Caco-2 (cell line): ENCODE results near the gene NEGR1. TPM values are rescaled to one million over a fixed set of nuclear protein-coding genes. Genes with fewer than 3 reads are reported as not detected.

ENCODE experiments used
- BruUV-seq: library from RNA; stranded (reverse); fragments of 400-500 nt; replicated peaks from 2 replicates; lab custom pipeline; 2021; lab: Mats Ljungman, UMichigan
- CTCF ChIA-PET: fragments of 300-600 bp; sonication (Branson Sonifier 250); formaldehyde crosslinking; loops from one replicate; lab custom pipeline; 2022; ENCODE audit warnings: antibody characterized with exemption; lab: Charles Lee
- POLR2A ChIA-PET: fragments of 300-600 bp; sonication (Branson Sonifier 250); formaldehyde crosslinking; loops from one replicate; lab custom pipeline; 2022; ENCODE audit warnings: antibody characterized with exemption; lab: Charles Lee
- DNase-seq, 2 experiments: peaks; one replicate each; pipeline versions ENCODE4 v3.0.0 to v3.0.0-alpha.2; 2020 to 2022
- H3K27me3 ChIP-seq: replicated peaks from 2 replicates; pipeline ENCODE4 v1.6.0; 2011; ENCODE audit warnings: low read length; ENCODE audit not compliant: control insufficient read depth, insufficient read depth
- H3K36me3 ChIP-seq: 2 replicates; pipeline ENCODE4 v1.5.1; 2011; ENCODE audit warnings: low read length; ENCODE audit not compliant: control insufficient read depth, insufficient read depth
- H3K4me1 ChIP-seq: fragments of 250-450 bp; sonication (Bioruptor Pico); 2 replicates; pipeline ENCODE4 v1.5.1; 2020; ENCODE audit warnings: mild to moderate bottlenecking
- H3K4me3 ChIP-seq: 2 replicates; pipeline ENCODE4 v1.5.1; 2011; ENCODE audit warnings: low read depth, mild to moderate bottlenecking, control low read depth, low read length
- H3K9me3 ChIP-seq: fragments of 250-450 bp; sonication (Bioruptor Pico); 2 replicates; pipeline ENCODE4 v1.5.1; 2020; ENCODE audit warnings: mild to moderate bottlenecking, moderate library complexity
- H3K27ac Mint-ChIP-seq: one replicate; pipeline ENCODE4 v1.8.0; 2022; ENCODE audit warnings: mixed read lengths; ENCODE audit not compliant: unreplicated experiment
- H3K27me3 Mint-ChIP-seq: one replicate; pipeline ENCODE4 v1.8.0; 2022; ENCODE audit warnings: mixed read lengths; ENCODE audit not compliant: insufficient read depth, unreplicated experiment
- H3K36me3 Mint-ChIP-seq: one replicate; pipeline ENCODE4 v1.8.0; 2022; ENCODE audit warnings: mild to moderate bottlenecking, mixed read lengths; ENCODE audit not compliant: insufficient read depth, unreplicated experiment
- H3K4me1 Mint-ChIP-seq: one replicate; pipeline ENCODE4 v1.8.0; 2022; ENCODE audit warnings: low read depth, mixed read lengths; ENCODE audit not compliant: unreplicated experiment
- H3K4me3 Mint-ChIP-seq: one replicate; pipeline ENCODE4 v1.8.0; 2022; ENCODE audit warnings: mild to moderate bottlenecking, moderate library complexity, mixed read lengths; ENCODE audit not compliant: unreplicated experiment
- H3K9me3 Mint-ChIP-seq: one replicate; pipeline ENCODE4 v1.8.0; 2022; ENCODE audit warnings: mixed read lengths; ENCODE audit not compliant: unreplicated experiment
- CTCF ChIP-seq, 2 experiments: fragments of 200-600 bp in 1 of 2; IDR thresholded peaks; 1 replicate in 1 of 2; 2 replicates in 1 of 2; pipeline versions ENCODE4 v1.5.1 to v1.8.0; 2011 to 2022; ENCODE audit warnings: antibody characterized with exemption in 1 of 2, control low read depth in 1 of 2, inconsistent platforms in 1 of 2, low read depth in 1 of 2, low read length in 1 of 2, mild to moderate bottlenecking in 1 of 2, moderate library complexity in 1 of 2; ENCODE audit not compliant: insufficient read depth in 1 of 2, severe bottlenecking in 1 of 2, unreplicated experiment in 1 of 2
- intact Hi-C: fragments of 100-400 bp; cut with micrococcal nuclease; formaldehyde crosslinking; loops from one replicate; pipeline ENCODE4 v1.10.0; 2022; ENCODE audit not compliant: unreplicated experiment
- total RNA-seq: library from RNA; stranded (reverse); gene quantifications from 2 replicates; pipeline ENCODE4 v1.2.3, GENCODE V29; 2022

NEGR1 gene
- total RNA-seq, 1 experiment from 2014 or later: not detected

- POLR2A ChIA-PET: no interaction called here
- H3K27me3 Mint-ChIP-seq: peaks cover 3% of the 10 kb centered on the region
- H3K9me3 Mint-ChIP-seq: no peaks in the 10 kb centered on the region
- Histone ChIP-seq H3K4me1 (no peaks in the 10 kb centered on the region), H3K9me3 (no peaks in the 10 kb centered on the region), H3K36me3 (no peaks in the 10 kb centered on the region), H3K4me3 (no peak overlapping the region), H3K27me3 (no peaks in the 10 kb centered on the region)
- H3K27ac Mint-ChIP-seq: no peak overlapping the region
- no peak for TF ChIP-seq CTCF (IDR thresholded peaks at IDR 0.05; ENCODE audit: insufficient read depth in 1 of 2, low read depth in 1 of 2, low read length in 1 of 2, severe bottlenecking in 1 of 2, unreplicated experiment in 1 of 2)
- H3K36me3 Mint-ChIP-seq: no peaks in the 10 kb centered on the region
- H3K4me3 Mint-ChIP-seq: no peak overlapping the region
- no peaks in the 10 kb centered on the region for H3K4me1 Mint-ChIP-seq
- intact Hi-C loops: no loop called here
- BruUV-seq: no TSS peak
- DNase-seq: no peak
- CTCF ChIA-PET: no interaction called here
Observed at GRCh38 chr1:72109916-72110315, 172.4 kb downstream of the NEGR1 start.

- Mint-ChIP-seq H3K4me3 (no peak overlapping the region), H3K27me3 (peaks cover 3% of the 10 kb centered on the region), H3K27ac (no peak overlapping the region), H3K36me3 (no peaks in the 10 kb centered on the region), H3K4me1 (no peaks in the 10 kb centered on the region), H3K9me3 (no peaks in the 10 kb centered on the region)
- CTCF ChIA-PET: no interaction called here
- Histone ChIP-seq H3K36me3 (no peaks in the 10 kb centered on the region), H3K4me3 (no peak overlapping the region), H3K9me3 (no peaks in the 10 kb centered on the region), H3K4me1 (no peaks in the 10 kb centered on the region), H3K27me3 (no peaks in the 10 kb centered on the region)
- no peak for DNase-seq
- BruUV-seq: no TSS peak
- TF ChIP-seq CTCF (IDR thresholded peaks at IDR 0.05; ENCODE audit: insufficient read depth in 1 of 2, low read depth in 1 of 2, low read length in 1 of 2, severe bottlenecking in 1 of 2, unreplicated experiment in 1 of 2): no peak
- intact Hi-C loops: no loop called here
- POLR2A ChIA-PET: no interaction called here
Observed at GRCh38 chr1:72105201-72105600, 177.1 kb downstream of the NEGR1 start.

GRCh38 chr1:72101840-72102632 is 180.3 kb downstream of the NEGR1 start:
- no peaks in the 10 kb centered on the region for H3K4me1 Mint-ChIP-seq
- H3K4me1 ChIP-seq: no peaks in the 10 kb centered on the region
- no peak for DNase-seq

More at GRCh38 chr1:72101840-72102632, 180.3 kb downstream of the NEGR1 start:
- ChIA-PET CTCF (no interaction called here), POLR2A (no interaction called here)
- Mint-ChIP-seq H3K36me3 (no peaks in the 10 kb centered on the region), H3K27me3 (peaks cover 3% of the 10 kb centered on the region), H3K27ac (no peak overlapping the region), H3K4me3 (no peak overlapping the region), H3K9me3 (no peaks in the 10 kb centered on the region)
- no TSS peak for BruUV-seq
- no peaks in the 10 kb centered on the region for H3K27me3 ChIP-seq
- intact Hi-C loops: no loop called here
- no peaks in the 10 kb centered on the region for H3K36me3 ChIP-seq
- H3K9me3 ChIP-seq: no peaks in the 10 kb centered on the region
- no peak for TF ChIP-seq CTCF (IDR thresholded peaks at IDR 0.05; ENCODE audit: insufficient read depth in 1 of 2, low read depth in 1 of 2, low read length in 1 of 2, severe bottlenecking in 1 of 2, unreplicated experiment in 1 of 2)
- no peak overlapping the region for H3K4me3 ChIP-seq
